Smooth muscle cell (in vitro differentiated cells): ENCODE results near the gene ELP6. TPM values are rescaled to one million over a fixed set of nuclear protein-coding genes. Genes with fewer than 3 reads are reported as not detected.

Experiments used
- DNase-seq: peaks from one replicate; lab custom pipeline; 2025; ENCODE audit not compliant: unreplicated experiment; lab: John Stamatoyannopoulos, UW
- H2AFZ ChIP-seq: fragments of 200-600 bp; sonication (generic); 2 replicates; pipeline ENCODE4 v1.6.0; 2016; ENCODE audit warnings: antibody characterized with exemption, low read depth, mild to moderate bottlenecking
- H3F3A ChIP-seq: fragments of 200-600 bp; sonication (generic); 2 replicates; pipeline ENCODE4 v1.6.0; 2017; ENCODE audit warnings: antibody characterized with exemption, low read depth
- H3K27ac ChIP-seq: fragments of 200-600 bp; sonication (generic); 2 replicates; pipeline ENCODE4 v1.5.1; 2016; ENCODE audit warnings: low read depth, mild to moderate bottlenecking
- H3K27me3 ChIP-seq: fragments of 200-600 bp; sonication (generic); 2 replicates; pipeline ENCODE4 v1.6.1; 2016; ENCODE audit warnings: low read depth, mild to moderate bottlenecking
- H3K36me3 ChIP-seq: fragments of 200-600 bp; sonication (generic); 2 replicates; pipeline ENCODE4 v1.5.1; 2016; ENCODE audit warnings: low read depth
- H3K4me1 ChIP-seq: fragments of 200-600 bp; sonication (generic); 2 replicates; pipeline ENCODE4 v1.5.1; 2016; ENCODE audit warnings: low read depth
- H3K4me2 ChIP-seq: fragments of 200-600 bp; sonication (generic); 2 replicates; pipeline ENCODE4 v1.6.0; 2016; ENCODE audit warnings: mild to moderate bottlenecking
- H3K4me3 ChIP-seq: fragments of 200-600 bp; sonication (generic); 2 replicates; pipeline ENCODE4 v1.5.1; 2016; ENCODE audit warnings: mild to moderate bottlenecking
- H3K79me2 ChIP-seq: fragments of 200-600 bp; sonication (generic); 2 replicates; pipeline ENCODE4 v1.6.0; 2016; ENCODE audit warnings: low read depth, mild to moderate bottlenecking
- H3K9ac ChIP-seq: fragments of 200-600 bp; sonication (generic); 2 replicates; pipeline ENCODE4 v1.6.0; 2016; ENCODE audit warnings: low read depth
- H3K9me3 ChIP-seq: fragments of 200-600 bp; sonication (generic); replicated peaks from 2 replicates; pipeline ENCODE4 v1.5.1; 2016; ENCODE audit warnings: low read depth
- H4K20me1 ChIP-seq: fragments of 200-600 bp; sonication (generic); 2 replicates; pipeline ENCODE4 v1.6.0; 2016; ENCODE audit warnings: low read depth
- WGBS: methylation state at CpG from one replicate; pipeline ENCODE4 v1.1.7; 2016; ENCODE audit warnings: low lambda C conversion rate; 5-methylcytosine and 5-hydroxymethylcytosine counted together
- polyA plus RNA-seq: library from polyadenylated mRNA; unstranded; fragments of >200 nt; fragmentation: Nextera tagmentation; extraction: Ambion mirVana; gene quantifications from 2 replicates; pipeline ENCODE4 v1.2.1, GENCODE V29; 2016
- total RNA-seq: library from RNA; depleted of rRNA; stranded (reverse); fragments of >200 nt; gene quantifications from 2 replicates; pipeline ENCODE4 v1.2.3, GENCODE V29; 2014
- TF ChIP-seq, protein P1 (sequence below): fragments of 200-600 bp; sonication (generic); IDR thresholded peaks from 2 replicates; pipeline ENCODE4 v1.5.1; 2017; ENCODE audit warnings: borderline replicate concordance, mild to moderate bottlenecking, antibody characterized with exemption; ENCODE audit not compliant: insufficient read depth, poor library complexity, severe bottlenecking

Gene ELP6, protein sequence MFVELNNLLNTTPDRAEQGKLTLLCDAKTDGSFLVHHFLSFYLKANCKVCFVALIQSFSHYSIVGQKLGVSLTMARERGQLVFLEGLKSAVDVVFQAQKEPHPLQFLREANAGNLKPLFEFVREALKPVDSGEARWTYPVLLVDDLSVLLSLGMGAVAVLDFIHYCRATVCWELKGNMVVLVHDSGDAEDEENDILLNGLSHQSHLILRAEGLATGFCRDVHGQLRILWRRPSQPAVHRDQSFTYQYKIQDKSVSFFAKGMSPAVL
- total RNA-seq (11.1 and 25.5 TPM in 2 replicates), polyA plus RNA-seq (38.9 and 41.5 TPM in 2 replicates)

DNA sequence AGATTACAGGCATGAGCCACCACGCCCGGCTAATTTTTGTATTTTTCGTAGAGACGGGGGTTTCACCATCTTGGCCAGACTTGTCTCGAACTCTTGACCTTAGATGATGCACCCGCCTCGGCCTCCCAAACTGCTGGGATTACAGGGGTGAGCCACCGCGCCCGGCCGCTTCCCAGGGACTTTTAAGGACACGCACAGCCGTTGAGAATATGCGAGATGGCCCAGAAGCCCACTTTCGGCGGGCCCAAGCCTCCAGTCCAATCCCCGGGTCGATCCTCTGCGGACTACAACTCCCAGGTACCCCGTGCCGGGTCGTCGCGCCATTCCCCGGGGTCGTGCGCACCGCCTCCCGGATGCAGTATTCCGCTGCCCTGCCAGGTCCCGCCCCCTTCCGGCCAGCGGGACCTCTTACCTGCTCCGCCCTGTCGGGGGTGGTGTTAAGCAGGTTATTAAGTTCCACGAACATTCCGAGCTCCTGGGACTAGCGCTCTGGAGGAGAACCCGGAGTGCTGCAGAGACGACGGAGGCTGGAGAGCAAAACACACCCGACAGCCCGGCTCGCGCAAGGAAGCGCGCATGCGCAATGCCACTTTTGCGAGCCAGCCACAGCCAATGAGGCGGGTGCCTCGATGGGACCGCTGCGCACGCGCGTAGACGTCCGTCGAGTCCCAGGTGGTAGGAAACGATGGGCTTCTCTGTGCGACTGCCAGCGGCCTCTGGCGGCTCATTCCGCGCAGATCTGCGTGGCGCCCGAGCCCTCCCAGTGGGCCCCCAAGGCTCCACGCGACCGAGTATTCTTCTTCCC, at the start of gene ELP6:
TSS of gene ELP6 (minus strand) at position 588 of the 805 bp plus-strand sequence. CDS start at position 466, 122 bp downstream.
- Histone ChIP-seq H4K20me1 (no peaks in the 10 kb centered on the region), H3K4me1 (peaks cover 5% of the 10 kb centered on the region), H3K9me3 (no peaks in the 10 kb centered on the region), H3K27ac (peak within 1 kb of the TSS; percentile 86), H3K4me2 (peak within 1 kb of the TSS; percentile 98), H3F3A (peaks cover 4% of the 10 kb centered on the region), H3K4me3 (peak within 1 kb of the TSS; percentile 81), H3K27me3 (no peaks in the 10 kb centered on the region), H3K9ac (peak within 1 kb of the TSS; percentile 59), H3K79me2 (peaks cover 14% of the 10 kb centered on the region), H2AFZ (peak within 1 kb of the TSS; percentile 89), H3K36me3 (no peaks in the 10 kb centered on the region)
- under 1% methylated on average over 71 of the region's 71 CpGs for WGBS
- TF ChIP-seq, protein P1, sequence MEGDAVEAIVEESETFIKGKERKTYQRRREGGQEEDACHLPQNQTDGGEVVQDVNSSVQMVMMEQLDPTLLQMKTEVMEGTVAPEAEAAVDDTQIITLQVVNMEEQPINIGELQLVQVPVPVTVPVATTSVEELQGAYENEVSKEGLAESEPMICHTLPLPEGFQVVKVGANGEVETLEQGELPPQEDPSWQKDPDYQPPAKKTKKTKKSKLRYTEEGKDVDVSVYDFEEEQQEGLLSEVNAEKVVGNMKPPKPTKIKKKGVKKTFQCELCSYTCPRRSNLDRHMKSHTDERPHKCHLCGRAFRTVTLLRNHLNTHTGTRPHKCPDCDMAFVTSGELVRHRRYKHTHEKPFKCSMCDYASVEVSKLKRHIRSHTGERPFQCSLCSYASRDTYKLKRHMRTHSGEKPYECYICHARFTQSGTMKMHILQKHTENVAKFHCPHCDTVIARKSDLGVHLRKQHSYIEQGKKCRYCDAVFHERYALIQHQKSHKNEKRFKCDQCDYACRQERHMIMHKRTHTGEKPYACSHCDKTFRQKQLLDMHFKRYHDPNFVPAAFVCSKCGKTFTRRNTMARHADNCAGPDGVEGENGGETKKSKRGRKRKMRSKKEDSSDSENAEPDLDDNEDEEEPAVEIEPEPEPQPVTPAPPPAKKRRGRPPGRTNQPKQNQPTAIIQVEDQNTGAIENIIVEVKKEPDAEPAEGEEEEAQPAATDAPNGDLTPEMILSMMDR: peak; percentile 34
- DNase-seq: peak; percentile 99

DNA sequence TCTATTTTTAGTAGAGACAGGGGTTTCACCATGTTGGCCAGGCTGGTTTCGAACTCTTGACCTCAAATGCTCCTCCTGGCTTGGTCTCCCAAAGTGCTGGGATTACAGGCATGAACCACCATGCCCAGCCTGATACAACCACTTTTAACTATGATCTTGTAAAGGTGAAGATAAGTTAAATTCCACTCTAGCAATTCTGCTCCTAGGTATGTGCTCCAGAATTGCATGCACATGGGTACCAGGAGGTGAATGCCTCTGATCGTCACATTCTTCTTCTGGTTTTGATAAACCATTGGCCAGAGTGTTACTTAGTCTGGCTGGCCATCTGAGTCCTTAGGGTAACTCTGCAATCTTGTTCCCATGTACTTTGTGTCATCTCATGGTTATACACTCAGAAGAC, 42.8 kb upstream of the ELP6 start:
- H3K36me3 ChIP-seq: no peaks in the 10 kb centered on the region
- DNase-seq: no peak

DNA sequence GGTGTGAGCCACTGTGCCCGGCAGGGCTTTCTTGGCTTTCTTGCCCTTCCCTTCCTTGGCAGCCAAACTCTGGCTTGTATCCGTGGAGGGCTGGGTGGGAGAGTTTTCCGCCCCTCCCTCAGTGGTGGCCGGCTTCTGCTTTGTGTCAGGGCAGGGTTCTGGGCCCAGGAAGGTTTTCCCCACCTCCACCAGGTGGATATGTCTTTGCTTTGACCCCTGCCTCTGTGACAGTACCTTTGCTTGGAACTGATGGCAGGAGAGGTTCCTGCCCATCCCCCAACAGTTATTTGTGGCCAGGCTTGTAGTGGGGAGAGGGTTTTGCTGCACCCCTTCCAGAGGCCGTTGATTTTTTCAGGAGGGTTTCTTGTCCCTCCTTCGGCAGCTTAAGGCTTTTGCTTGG, 40.8 kb upstream of the ELP6 start:
- Histone ChIP-seq H3K27me3 (peaks cover 6% of the 10 kb centered on the region), H3K4me3 (no peak overlapping the region), H3K4me2 (no peak overlapping the region), H3K36me3 (no peaks in the 10 kb centered on the region), H4K20me1 (no peaks in the 10 kb centered on the region), H3K79me2 (no peaks in the 10 kb centered on the region), H2AFZ (no peak overlapping the region), H3K4me1 (no peaks in the 10 kb centered on the region), H3K9me3 (no peaks in the 10 kb centered on the region), H3K27ac (no peak overlapping the region), H3K9ac (no peak overlapping the region), H3F3A (no peaks in the 10 kb centered on the region)
- WGBS: 83% methylated on average over 6 of the region's 6 CpGs
- TF ChIP-seq, protein P1: no peak
- DNase-seq: no peak

More for the DNA sequence above, 42.8 kb upstream of the ELP6 start:
- no peak overlapping the region for H3K4me2 ChIP-seq
- no peaks in the 10 kb centered on the region for H3K9me3 ChIP-seq
- H3K4me1 ChIP-seq: no peaks in the 10 kb centered on the region
- no peak overlapping the region for H3K4me3 ChIP-seq
- H2AFZ ChIP-seq: no peak overlapping the region
- no peaks in the 10 kb centered on the region for H3F3A ChIP-seq
- no peak overlapping the region for H3K9ac ChIP-seq
- H3K79me2 ChIP-seq: no peaks in the 10 kb centered on the region
- H3K27ac ChIP-seq: no peak overlapping the region
- H3K27me3 ChIP-seq: no peaks in the 10 kb centered on the region
- TF ChIP-seq, protein P1: no peak
- 98% methylated on average over 2 of the region's 2 CpGs for WGBS
- H4K20me1 ChIP-seq: no peaks in the 10 kb centered on the region
